ENCODE measurements around the gene SMG6.

The SMG6 gene

DNA sequence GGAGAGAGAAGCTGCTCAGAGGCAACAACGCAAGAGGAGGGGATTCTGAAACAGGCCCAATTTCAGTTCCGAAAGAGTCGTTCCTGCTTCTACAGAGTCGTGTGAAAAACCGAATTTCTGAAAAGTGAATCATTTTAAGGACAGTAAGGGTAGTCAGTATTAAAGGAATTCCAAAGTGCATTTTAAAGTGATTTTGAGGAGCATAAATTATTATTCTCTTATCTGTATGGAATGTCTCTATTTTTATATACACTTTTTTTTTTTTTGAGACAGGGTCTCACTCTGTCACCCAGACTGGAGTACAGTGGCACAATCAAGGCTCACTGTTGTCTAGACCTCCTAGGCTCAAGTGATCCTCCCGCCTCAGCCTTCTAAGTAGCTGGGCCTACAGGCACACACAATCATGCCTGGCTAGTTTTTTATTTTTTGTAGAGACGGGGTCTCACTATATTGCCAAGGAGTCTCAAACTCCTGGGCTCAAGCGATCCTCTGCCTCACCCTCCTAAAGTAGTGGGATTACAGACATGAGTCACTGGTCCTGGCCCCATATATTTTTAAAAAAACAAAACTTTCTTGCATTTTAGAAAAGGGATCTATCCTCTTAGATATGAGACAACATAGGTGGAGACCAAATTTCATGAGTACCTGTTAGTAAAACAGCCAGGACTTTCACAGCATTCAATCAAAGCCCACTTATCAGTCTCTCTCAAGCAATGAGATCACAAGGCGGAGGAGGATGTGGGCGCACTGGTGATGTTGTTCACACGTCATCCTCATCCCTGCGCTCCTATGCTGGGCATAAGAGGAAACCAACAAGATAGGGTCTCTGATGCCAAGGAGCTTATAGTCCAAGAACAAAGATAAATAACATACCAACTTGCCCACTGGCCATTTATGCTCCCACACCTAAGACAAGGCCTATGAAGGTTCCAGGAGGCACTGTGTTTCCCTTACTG, 53.2 kb downstream of the SMG6 start:
- peaks cover 0 to 29% (median 0%) of the 10 kb centered on the region in 3 donors for H3K36me3 ChIP-seq
- DNase-seq: no peak
- TF ChIP-seq, protein P1, sequence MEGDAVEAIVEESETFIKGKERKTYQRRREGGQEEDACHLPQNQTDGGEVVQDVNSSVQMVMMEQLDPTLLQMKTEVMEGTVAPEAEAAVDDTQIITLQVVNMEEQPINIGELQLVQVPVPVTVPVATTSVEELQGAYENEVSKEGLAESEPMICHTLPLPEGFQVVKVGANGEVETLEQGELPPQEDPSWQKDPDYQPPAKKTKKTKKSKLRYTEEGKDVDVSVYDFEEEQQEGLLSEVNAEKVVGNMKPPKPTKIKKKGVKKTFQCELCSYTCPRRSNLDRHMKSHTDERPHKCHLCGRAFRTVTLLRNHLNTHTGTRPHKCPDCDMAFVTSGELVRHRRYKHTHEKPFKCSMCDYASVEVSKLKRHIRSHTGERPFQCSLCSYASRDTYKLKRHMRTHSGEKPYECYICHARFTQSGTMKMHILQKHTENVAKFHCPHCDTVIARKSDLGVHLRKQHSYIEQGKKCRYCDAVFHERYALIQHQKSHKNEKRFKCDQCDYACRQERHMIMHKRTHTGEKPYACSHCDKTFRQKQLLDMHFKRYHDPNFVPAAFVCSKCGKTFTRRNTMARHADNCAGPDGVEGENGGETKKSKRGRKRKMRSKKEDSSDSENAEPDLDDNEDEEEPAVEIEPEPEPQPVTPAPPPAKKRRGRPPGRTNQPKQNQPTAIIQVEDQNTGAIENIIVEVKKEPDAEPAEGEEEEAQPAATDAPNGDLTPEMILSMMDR (IDR thresholded peaks at IDR 0.05): no peak
- intact Hi-C loops (cut with DNase I; ENCODE audit: low total_unique reads): no loop called here
- H3K27me3 ChIP-seq: no peaks in the 10 kb centered on the region
- no peak overlapping the region for H3K4me3 ChIP-seq
- no peaks in the 10 kb centered on the region for H3K9me3 ChIP-seq
- H3K4me1 ChIP-seq: peaks cover 0 to under 1% (median 0%) of the 10 kb centered on the region in 4 donors
- H3K27ac ChIP-seq: no peak overlapping the region

DNA sequence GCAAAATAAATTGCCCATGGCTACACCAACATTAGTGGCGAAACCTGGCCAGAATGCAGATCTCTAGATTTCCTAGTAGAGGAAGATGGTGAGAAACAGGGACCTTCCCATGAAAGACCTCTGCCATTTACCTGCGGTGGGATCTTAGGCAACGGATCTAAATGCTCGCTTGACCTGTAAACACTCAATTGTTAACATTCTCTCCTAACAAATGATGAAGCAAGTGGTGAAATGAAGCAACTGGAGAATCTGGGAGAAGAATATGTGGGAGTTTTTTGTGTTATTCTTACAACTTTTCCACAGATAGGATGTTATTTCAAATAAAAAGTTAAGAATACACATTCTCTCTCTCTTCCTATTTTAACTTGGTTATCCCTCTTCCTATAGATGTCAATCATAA, 56.6 kb downstream of the SMG6 start:
- no peak for DNase-seq
- H3K27me3 ChIP-seq: no peaks in the 10 kb centered on the region
- intact Hi-C loops (cut with DNase I; ENCODE audit: low total_unique reads): no loop called here
- peaks cover 0 to 16% (median 11%) of the 10 kb centered on the region in 4 donors for H3K4me1 ChIP-seq
- H3K4me3 ChIP-seq: no peak overlapping the region
- H3K9me3 ChIP-seq: no peaks in the 10 kb centered on the region
- TF ChIP-seq, protein P1 (IDR thresholded peaks at IDR 0.05): no peak
- H3K27ac ChIP-seq: no peak overlapping the region
- H3K36me3 ChIP-seq: peaks cover 0 to 35% (median 13%) of the 10 kb centered on the region in 3 donors

DNA sequence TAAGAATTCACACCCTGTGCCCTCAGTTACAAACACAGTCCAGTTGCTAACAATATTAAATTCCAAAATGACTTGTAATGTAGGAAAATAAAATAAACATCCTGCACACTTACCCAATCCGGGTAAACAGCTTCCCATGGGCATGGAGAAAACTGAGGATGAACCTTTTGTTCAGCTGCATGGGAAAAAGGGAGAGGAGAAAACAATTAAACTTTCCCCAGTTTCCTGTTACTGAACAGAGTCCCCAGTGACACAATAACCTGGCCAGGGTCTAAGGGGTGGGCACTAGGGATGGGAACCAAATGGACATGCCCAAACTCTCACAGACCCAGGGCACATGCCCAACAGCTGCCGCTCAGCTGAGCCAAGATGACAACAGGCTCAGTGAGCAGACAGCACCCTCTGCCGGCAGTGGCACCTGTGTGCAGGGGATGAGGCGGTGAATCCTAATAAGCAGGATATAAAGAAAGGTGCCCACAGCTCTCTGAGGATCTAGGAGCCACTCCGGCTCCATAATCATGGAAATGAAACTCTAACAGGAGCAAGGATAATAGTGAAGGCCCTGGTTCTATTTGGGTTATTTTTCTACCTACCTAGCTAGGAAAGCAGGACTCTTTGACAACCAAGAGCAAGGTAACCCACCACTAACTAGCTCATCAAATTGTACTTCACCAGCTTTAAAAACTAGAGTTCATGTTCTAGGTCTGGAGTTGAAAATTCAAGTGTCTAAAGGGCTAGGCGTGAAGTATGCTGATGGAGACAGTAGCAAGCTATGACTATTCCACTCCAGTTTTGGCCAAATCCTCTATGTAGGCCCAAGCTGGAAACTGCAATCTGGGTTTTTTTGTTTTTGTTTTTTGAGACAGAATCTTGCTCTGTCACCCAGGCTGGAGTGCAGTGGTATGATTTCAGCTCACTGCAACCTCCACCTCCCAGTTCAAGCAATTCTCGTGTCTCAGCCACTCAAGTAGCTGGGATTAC, 58.8 kb downstream of the SMG6 start:
- intact Hi-C loops (cut with DNase I; ENCODE audit: low total_unique reads): loop anchor here (2.0 kb wide), 1 partner anchor 190 kb away; the partner anchor contains the start of gene HIC1
- TF ChIP-seq, protein P1 (IDR thresholded peaks at IDR 0.05): peak; percentile 97

DNA sequence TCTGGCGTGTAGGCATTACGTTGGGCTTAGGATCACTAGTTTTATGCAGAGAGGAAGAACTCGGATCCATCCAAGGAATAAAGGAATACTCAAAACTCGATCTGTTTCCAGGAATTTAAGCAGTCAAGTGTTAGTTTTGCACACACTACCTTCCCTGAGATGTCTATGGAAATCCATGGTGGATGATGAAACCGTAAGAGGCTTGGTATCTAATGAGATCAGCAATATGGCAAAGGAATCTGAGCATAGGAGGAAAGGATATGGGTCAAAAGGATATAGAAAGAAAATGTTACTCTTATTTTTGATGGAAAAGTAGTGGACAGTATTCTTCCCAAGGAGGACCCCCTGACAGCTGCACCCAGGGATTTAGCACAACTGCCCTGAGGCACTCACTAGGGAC, 59.6 kb downstream of the SMG6 start:
- TF ChIP-seq, protein P1 (IDR thresholded peaks at IDR 0.05): no peak
- Histone ChIP-seq H3K36me3 (peaks cover 0 to 21% (median 13%) of the 10 kb centered on the region in 3 donors), H3K4me1 (peaks cover 0 to 33% (median 19%) of the 10 kb centered on the region in 4 donors), H3K27me3 (no peaks in the 10 kb centered on the region), H3K9me3 (no peaks in the 10 kb centered on the region), H3K4me3 (no peak overlapping the region), H3K27ac (peak overlapping the region; percentile 47 to 54)
- no peak for DNase-seq
- intact Hi-C loops (cut with DNase I; ENCODE audit: low total_unique reads): loop anchor here (2.0 kb wide), 1 partner anchor 189 kb away; the partner anchor contains the start of gene HIC1

More for the DNA sequence above, 58.8 kb downstream of the SMG6 start:
- Histone ChIP-seq H3K4me1 (peaks cover 0 to 26% (median 17%) of the 10 kb centered on the region in 4 donors), H3K9me3 (no peaks in the 10 kb centered on the region), H3K27ac (peak overlapping the region; percentile 47 to 54), H3K36me3 (peaks cover 0 to 25% (median 13%) of the 10 kb centered on the region in 3 donors), H3K27me3 (no peaks in the 10 kb centered on the region), H3K4me3 (no peak overlapping the region)
- peak; percentile 91 to 92 for DNase-seq

DNA sequence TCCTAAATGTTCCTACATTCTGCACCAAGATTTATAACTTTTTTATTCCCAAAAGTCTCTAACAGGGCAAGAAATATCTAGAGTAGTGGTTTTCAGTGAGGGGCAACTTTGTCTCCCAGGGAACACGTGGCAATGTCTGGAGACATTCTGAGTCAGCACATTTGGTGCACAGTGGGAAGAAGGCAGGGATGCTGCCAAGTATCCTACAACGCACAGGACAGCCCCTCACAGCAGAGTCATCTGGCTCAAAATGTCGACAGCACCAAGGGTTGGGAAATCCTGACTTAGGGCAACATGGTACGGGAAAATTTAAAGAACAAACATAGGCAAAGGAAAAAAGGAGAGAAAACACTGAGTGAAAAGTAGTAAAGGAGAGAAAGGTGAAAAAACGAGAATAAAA, 61.8 kb downstream of the SMG6 start:
- intact Hi-C loops (cut with DNase I; ENCODE audit: low total_unique reads): no loop called here
- DNase-seq: no peak
- Histone ChIP-seq H3K9me3 (no peaks in the 10 kb centered on the region), H3K4me1 (peaks cover 0 to 54% (median 37%) of the 10 kb centered on the region in 4 donors), H3K4me3 (no peak overlapping the region), H3K36me3 (peaks cover 0 to 19% (median 13%) of the 10 kb centered on the region in 3 donors), H3K27me3 (no peaks in the 10 kb centered on the region), H3K27ac (no peak overlapping the region)
- TF ChIP-seq, protein P1 (IDR thresholded peaks at IDR 0.05): no peak
